GM03348 (cell line): Measurements from ENCODE around the gene POU2F3.
A peak's percentile ranks its signal among the peaks of the same experiment; 100 is the strongest.

Experiments
- DNase-seq: peaks from one replicate; pipeline ENCODE4 v3.0.0; 2012; ENCODE audit warnings: low spot score

The POU2F3 gene

DNA sequence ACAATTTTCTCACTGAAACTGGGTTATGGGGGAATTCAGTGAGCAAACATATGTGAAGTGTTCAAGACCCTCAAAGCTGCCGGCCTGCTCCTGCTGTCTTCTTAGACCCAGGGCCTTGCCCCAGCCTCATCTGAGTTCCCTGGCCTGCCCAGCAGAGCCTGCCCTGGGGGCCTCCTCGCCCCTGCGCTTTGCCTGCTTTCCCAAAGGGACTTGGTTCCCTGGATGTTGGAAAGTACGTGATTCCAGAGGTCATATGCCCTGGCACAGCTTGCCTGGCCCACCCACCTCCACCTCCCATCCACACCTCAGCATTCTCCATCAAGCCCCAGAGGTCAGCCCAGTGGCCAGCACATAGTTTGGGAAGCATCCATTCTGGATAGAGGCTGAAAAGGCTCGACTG lies 13.7 kb upstream of the POU2F3 start:
- DNase-seq, result no peak

DNA sequence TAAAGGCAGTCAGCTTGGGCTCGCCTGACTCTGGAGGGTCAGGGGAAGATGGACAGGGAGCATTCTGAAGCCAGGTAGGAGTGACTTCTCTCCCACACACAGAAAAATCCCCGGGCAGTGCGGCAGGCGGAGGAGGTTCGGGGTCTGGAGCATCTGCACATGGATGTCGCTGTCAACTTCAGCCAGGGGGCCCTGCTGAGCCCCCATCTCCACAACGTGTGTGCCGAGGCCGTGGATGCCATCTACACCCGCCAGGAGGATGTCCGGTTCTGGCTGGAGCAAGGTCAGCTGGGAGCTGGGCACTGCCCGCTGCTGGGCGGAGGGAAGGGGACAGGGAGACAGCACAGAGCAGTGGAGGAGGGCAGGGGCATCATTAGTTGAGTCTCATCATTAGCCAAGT lies 13.2 kb upstream of the POU2F3 start:
- no peak for DNase-seq

DNA sequence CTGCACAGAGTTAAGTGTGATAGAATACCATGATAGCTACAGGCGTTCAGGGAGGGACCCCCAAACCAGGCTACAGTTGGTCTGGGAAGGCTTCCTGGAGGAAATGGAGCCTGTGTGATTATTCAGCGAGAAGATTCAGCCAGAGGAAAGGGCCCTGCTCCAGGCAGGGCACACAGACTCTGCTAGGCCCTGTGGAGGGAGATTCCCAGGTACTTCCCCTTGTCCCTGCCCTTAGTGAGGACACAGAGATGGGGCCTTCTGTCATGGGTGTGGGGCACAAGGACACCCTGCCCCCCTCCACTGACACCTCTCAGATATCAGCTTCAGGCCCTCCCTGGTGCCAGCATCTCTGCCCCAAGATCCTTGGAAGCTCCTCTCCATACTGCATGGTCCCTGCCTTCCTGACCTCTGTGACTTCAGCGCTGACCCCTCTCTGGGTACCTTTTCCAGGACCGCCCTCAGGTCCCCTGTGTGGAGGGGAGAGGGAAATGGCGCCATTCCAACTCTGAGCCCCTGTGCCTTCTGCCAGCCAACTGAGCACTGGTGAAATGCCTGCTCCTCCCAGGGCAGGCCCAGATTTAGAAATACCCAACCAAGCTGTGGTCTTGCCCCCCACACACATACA lies 12.6 kb upstream of the POU2F3 start:
- no peak for DNase-seq

DNA sequence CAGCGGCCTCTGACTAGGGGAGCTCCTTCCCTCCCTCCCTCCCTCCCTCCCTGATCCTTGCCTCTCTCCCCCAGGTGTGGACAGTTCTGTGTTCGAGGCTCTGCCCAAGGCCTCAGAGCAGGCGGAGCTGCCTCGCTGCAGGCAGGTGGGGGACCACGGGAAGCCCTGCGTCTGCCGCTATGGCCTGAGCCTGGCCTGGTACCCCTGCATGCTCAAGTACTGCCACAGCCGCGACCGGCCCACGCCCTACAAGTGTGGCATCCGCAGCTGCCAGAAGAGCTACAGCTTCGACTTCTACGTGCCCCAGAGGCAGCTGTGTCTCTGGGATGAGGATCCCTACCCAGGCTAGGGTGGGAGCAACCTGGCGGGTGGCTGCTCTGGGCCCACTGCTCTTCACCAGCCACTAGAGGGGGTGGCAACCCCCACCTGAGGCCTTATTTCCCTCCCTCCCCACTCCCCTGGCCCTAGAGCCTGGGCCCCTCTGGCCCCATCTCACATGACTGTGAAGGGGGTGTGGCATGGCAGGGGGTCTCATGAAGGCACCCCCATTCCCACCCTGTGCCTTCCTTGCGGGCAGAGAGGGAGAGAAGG lies 11.1 kb upstream of the POU2F3 start:
- DNase-seq, result no peak

DNA sequence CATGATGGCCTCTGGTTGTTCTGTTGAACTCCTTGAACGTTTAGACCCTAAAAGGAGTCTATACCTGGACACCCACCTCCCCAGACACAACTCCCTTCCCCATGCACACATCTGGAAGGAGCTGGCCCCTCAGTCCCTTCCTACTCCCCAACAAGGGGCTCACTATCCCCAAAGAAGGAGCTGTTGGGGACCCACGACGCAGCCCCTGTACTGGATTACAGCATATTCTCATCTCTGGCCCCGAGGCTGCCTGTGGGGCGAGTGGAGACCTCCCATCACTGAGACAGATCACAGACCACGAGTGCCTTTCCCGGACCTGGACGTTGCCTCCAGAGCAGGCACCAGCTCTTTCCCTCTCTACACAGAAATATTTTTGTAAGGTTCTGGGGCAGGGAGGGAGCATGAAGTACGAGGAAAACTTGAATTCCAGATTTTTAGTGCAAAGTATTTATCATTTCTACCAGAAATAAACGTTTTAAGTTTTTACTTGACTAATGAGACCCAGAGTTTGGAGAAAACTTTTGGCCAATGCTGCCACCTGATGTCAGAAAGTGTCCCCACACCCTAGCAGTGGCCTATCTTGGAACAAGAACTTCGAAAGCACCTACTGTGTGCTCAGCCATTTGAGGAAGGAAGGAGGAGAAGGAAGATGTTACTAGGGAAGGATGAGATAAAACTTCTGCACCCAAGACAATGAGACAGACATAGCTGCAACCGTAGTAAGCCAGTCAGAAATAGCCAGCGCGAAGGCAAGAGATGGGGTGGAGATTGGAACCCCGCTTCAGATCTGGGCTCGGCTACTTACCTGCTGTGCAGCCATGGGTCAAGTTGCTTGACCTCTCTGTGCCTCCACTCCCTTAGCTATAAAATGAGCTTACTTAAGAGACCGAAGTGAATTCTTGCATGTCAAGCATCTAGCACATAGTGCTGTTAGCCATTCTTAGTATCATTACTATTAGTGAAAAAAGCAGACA lies 10.2 kb upstream of the POU2F3 start:
- peak; percentile 56 for DNase-seq

DNA sequence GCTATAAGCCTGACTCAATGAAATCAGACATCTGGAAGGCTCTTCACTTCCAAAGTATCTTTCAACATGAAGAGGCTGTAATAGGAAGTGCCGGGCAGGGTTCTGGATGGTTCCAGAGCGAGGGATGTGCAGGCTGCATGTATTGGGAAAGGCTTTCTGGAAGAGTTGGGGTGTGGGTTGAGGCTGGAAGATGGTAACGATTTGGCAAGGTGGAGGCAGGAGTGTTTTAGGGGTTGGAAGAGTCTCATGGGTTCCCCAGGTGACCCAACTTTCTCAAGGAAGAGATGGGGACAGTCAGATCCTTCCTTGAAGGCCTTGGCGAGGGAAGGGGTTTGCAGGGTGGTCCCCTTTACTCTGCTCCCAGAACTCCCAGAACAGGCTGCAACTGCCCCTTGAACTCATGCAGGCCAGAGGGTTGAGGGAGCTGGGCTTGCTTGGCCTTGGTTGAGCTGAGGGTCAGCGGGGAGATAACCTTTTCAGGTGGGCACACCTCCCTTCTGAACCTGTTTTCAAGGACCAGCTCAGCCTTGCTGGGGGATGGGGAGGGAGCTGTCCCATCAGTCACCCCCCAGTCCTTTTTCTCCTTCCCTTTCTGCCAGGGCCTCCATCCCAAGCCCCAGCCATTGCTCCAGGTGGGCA lies 9.4 kb upstream of the POU2F3 start:
- no peak for DNase-seq

DNA sequence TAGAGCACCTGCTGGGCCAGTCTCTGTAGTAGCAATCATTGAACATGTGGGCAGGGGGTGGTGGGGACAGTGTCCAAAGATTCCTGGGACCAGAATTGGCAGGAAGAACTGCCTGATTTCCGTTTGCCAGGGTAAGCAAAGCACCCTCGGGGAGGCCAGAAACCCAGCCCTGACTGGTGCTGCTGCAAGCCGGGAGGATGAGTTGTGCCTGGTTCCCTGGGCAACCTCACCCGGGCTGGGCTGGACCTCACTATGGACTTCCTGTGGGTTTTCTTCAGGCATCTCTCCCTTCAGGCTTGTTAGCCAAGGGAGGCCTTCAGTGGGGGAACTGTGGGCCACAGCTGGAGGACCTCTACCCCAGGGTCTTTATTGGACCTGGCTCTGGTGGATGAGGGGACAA lies 8.0 kb upstream of the POU2F3 start:
- DNase-seq, result peak; percentile 48

GRCh38 chr11:120233207-120233803 lies 6.6 kb upstream of the POU2F3 start:
- DNase-seq, result no peak

GRCh38 chr11:120235024-120235628 lies 4.8 kb upstream of the POU2F3 start:
- peak; percentile 72 for DNase-seq

- no peak for DNase-seq
Observed at GRCh38 chr11:120236169-120237107, 3.5 kb upstream of the POU2F3 start.

- DNase-seq, result no peak
Observed at GRCh38 chr11:120238968-120239620, 846 bp upstream of the POU2F3 start.

- no peak for DNase-seq
Observed at GRCh38 chr11:120240866-120241265, 926 bp downstream of the POU2F3 start.

DNA sequence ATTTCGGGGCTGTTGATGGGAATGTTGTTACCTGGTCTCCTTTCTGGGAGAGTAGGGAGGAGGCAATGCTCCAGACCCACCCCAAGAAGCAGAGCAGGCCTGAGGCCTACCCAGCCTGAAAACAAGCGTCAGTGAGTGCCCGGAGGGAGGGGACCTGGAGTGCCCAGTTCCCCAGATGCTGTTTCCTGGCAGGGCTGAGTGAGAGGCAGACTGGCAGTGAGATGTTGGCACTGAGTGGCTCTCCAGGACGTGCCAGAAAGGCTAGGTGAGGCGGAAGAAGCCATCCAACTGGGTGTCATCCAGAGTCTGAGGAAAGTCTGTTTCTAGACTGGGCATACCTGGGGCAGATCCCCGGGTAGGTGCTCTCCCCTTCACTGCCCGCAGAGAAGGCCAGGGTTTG lies 1.3 kb downstream of the POU2F3 start:
- no peak for DNase-seq

- DNase-seq, result no peak
Observed at GRCh38 chr11:120243221-120243620, 3.3 kb downstream of the POU2F3 start.

DNA sequence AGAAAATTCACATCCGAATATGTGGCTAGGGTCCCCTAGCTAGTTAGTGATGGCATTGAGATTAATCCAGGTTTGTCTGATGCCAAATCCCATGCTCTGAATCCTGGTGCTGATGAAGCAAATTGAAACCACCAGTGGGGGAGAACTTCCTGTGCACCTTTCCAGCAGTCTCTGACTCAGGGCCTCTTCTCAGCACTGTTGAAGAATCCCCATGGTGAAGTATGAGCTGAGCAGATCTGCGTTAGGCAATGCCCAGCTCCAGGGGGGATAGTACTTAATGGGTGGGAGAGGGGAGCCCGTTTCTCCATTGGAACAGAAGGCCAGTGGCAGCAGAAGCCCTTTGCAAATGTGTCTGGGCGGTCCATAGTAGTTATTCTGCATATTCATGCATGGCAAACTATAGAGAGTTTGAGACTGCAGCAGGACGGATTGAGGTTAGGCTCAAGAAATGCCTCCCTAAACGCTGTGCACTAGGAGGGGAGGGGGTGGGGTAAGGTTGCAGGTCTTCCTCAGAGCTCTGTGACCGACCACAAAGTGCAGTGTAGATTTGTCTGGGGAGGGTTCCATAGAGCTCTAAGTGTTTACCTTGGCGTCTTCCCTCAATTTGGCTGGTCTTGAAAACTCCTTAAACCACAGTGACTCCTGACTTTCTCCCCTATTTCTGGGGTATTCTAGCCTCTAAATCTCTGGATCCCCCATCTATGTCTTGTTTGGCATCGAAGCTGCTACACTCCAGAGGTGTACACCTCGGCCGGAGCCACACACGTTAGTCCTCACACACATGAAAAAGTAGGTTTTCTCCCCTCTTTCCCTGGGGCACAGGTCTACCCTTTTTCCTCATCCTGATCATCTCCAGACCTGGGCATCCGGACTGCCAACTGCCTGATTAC lies 4.8 kb downstream of the POU2F3 start:
- DNase-seq, result no peak

DNA sequence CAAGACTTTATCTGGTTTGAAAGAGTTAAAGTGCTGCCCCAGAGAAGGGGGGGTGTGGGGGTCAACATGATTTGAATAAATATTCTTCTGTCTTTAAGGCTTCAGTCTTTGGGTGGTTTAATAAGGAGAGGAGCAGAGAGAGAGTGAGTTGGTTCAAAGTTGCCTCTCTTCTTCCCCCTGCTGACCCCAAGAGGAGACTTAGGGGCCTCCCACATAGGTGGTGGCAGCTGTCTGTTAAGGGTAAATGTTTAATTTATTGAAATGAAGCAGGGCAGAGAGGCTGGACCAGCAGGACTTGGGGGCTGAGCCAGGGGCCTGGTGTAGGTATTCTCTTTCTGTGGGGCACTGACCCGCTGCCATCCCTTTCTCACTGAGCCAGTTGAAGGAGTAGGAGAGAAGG lies 5.5 kb downstream of the POU2F3 start:
- DNase-seq, result no peak

GRCh38 chr11:120248551-120249278 lies 8.8 kb downstream of the POU2F3 start:
- peak; percentile 45 for DNase-seq
